NCI-H2171 (cell line): ENCODE results near the gene VSIG2.

Experiments
- DNase-seq: peaks from one replicate; lab custom pipeline; 2025; lab: John Stamatoyannopoulos, UW

Gene VSIG2

DNA sequence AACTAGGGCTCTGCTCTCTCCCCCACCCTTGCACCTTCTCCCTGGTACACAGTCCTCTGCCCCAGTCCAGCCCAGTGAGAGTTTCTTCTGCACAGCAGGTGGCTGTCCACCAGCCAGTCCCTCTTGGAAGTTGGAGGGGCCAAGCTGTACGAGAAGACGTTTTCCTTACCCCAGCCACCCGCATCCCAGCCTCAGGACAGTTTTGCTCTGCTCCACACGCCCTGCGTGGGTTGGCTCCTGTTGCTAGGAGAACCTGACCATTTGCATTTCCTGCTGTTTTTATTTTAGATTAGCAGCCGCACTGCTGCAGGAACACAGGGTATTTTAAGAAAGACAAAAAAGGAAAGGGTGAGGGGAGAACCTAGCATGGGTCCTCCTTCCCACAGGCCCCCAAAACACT, 29.9 kb downstream of the VSIG2 start:
- DNase-seq: no peak

DNA sequence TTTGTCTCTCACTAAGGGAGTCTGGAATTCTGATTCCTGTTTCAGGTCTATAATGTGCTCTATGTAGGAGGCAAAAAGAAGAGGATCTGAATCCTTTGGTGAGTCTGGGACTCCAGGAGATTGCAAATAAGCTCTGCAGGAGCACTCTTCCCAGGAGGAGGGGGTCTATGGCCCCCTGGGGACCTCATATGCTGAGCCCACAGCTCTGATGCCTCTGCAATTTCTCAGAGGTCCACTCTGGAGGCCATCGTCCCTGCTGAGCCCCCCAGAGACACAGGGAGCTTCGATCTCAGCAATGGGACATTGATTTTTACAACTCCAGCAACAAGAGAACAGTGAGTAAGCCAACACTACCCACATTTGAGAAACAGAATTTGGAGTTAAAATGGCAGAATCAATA, 32.5 kb downstream of the VSIG2 start:
- DNase-seq: no peak

DNA sequence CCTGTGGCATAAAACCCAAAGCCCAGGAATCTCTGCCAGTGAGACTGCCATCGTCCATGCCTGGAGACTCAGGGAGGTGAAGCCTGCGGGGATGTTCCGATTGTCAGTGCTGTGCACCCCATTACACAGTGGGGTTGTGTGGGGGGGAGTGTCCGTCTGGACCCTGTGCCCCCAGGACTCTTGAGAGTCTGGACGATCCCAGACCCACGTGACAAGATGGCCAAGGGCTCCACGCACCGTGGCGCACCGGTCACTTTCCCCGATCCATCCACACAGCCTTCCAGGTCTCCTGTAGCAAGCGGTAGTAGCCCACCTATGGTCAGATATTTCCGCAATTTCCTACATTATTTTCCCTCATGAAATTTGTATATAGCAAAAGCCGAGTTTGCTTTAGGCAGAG, 33.3 kb downstream of the VSIG2 start:
- DNase-seq: no peak

DNA sequence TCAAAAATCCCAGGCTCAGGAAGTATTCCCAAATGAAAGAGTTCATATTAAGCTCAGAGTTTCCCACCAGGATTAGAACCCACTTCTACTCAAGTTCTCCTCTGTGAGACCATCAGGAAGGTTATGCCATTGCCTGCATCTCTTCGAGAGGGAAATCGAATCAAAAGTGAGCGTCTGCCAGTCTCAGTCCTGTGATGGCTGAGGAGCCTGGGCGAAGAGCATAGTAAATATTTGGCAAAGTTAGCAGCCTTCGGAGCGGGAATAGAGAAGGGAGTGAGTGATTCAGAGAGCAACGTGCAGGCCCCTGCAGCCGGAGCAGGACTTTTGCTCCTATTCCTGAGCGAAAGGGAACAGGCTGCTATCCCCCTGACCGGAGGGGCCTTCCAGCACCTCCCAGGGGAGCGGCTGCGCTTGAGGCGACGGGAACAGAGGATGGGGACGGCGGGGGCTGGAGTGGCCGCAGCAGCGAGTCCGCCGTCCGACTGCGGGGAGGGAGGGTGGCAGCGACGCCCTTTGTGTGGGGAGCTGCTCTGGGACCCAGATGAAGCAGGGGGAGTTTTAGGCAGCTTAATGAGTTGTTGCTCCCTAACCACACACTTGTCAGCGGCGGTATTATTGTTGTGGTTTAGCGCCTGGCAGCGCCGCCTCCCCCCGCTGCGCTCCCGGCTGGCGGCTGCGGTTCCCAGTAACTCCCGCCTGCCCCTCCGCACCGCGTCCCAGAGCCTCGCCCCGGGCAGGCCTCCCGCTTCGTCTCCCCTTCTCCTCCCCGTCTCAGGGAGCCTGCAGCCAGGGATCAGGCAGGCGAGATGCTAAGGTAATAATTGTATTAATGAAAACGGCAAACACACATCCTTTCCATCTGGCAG, 34.0 kb downstream of the VSIG2 start:
- DNase-seq: no peak

DNA sequence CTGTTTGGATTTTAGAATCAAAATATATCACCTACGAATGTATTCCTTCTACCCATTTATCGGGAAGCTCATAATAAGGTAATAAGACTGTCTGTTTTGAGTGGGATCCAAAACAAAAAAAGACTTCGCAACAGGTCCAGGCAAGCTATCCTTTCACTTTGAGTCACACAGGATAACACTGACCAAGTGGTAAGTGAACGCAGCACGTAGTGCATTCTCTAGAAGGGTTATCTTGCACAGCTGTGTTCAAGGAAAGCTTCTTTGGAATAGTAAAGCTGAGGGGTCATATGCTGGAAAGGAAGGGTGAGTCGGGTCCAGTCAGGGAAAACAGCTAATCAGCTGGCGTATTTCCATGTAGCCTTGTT, 34.7 kb downstream of the VSIG2 start:
- DNase-seq: no peak

DNA sequence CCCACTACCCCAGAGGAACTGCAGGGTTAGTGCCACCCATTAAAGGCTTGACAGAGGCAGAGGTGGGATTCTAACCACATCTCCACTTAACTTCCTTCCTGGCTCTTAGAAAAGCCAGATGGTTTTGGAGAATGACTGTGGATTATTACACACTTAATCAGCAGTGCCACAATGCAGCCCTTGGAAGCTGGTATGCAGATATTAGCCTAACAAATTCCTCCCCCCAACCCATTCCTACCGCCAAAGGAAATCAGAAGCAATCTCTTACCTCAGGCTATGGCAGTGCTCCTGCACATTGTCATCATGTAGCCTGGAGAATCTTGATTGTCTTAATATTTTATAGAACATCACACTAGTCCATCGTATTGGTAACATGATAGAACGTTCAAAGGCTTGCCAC, 35.5 kb downstream of the VSIG2 start:
- DNase-seq: no peak

DNA sequence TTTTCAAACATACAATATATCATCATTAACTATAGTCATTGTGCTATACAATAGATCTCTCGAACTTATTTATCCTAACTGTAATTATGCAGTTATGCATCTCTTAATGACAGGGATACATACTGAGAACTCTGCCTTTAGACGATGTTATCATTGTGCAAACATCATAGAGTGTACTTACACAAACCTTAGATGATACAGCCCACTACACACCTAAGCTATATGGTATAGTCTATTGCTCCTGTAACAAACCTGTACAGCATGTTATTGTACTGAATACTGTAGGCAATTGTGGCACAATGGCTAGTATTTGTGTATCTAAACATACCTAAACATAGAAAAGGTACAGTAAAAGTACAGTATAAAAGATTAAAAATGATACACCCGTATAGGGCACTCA, 39.7 kb downstream of the VSIG2 start:
- DNase-seq: no peak

DNA sequence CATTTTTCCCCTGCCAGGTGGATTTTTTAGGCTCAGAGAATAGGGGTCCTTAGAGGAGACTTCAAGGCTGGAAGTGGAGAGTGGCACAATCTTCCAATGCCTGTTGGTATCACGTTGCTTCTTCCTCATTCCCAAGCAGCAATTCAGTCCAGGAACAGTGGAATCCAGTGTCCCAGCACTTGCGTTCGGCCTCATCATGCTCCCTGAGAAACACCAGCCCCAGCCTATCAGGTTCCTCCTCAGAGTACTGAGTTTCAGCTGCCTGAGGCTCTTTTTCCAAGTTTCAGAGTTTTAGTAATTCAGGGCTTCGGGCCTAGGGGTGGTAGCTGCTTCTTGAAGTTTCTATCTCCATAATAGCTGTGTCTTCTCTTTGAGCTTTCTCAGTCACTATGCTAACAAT, 44.2 kb downstream of the VSIG2 start:
- no peak for DNase-seq

DNA sequence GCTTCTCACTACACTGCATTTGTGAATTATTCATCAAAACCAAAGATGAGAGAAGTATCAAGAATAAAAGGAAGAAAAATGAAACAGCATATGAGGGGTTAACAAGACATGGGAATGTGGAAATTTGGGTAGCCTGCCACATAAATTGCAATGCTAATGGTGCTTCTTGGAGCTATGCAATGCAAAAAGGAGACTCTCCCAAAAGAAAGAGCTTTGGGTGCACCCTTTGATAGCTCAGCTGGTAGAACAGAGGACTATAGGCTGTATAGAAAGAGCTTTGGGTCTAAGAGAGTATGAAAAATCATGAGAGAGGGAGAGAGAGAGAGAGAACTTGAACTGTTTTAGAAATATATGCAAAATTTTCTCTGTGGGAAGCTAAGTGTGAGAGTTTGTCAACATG, 52.0 kb downstream of the VSIG2 start:
- no peak for DNase-seq

DNA sequence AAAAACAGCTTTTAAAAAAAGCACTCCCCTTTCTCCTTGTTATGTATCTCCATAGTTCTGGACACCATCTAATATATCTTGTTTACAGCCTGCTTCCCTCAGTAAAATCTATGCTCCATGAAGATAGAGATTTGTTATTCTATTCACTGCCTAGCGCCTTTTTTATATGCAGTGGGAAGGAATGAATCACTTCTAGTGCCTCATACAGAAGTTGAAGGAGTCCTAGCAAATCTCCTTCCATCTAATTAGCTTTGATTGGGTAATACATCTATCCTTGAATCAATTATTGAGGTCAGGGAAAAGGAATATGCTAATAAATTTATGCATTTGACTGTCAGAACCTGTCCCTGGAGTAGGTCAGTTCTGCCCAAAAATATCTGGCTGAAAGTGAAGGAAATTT, 52.5 kb downstream of the VSIG2 start:
- no peak for DNase-seq
